OCI-LY7 (cell line): Measurements from ENCODE around the gene CEP170B. TPM values are rescaled to one million over a fixed set of nuclear protein-coding genes. Genes with fewer than 3 reads are reported as not detected.

Experiments used
- BruUV-seq: library from RNA; stranded (reverse); fragments of 400-500 nt; replicated peaks from 2 replicates; lab custom pipeline; 2021; lab: Mats Ljungman, UMichigan
- CTCF ChIA-PET: fragments of 300-600 bp; sonication (Branson Sonifier 250); formaldehyde crosslinking; loops from one replicate; lab custom pipeline; 2022; ENCODE audit warnings: antibody characterized with exemption; ENCODE audit not compliant: unreplicated experiment; lab: Charles Lee
- POLR2A ChIA-PET: fragments of 300-600 bp; sonication (Branson Sonifier 250); formaldehyde crosslinking; loops from one replicate; lab custom pipeline; 2022; ENCODE audit warnings: antibody characterized with exemption; lab: Charles Lee
- DNase-seq: peaks from one replicate; pipeline ENCODE4 v3.0.0-alpha.2; 2015; ENCODE audit warnings: low spot score
- H2AFZ ChIP-seq: fragments of 200-600 bp; sonication (generic), shearing (Covaris generic); 2 replicates; pipeline ENCODE4 v1.6.1; 2014; ENCODE audit warnings: mild to moderate bottlenecking, antibody characterized with exemption, low read length, moderate library complexity
- H3K27ac ChIP-seq: fragments of 200-600 bp; sonication (generic); 2 replicates; pipeline ENCODE4 v1.5.1; 2014; ENCODE audit warnings: mixed run types, low read depth, mild to moderate bottlenecking, moderate library complexity, low read length, inconsistent platforms; ENCODE audit not compliant: poor library complexity, severe bottlenecking
- H3K36me3 ChIP-seq: fragments of 200-600 bp; sonication (generic); 2 replicates; pipeline ENCODE4 v1.6.1; 2014; ENCODE audit warnings: mild to moderate bottlenecking, antibody characterized with exemption, low read length, moderate library complexity, mixed read lengths; ENCODE audit not compliant: insufficient read depth
- H3K4me1 ChIP-seq: fragments of 200-600 bp; sonication (generic); 2 replicates; pipeline ENCODE4 v1.5.1; 2014; ENCODE audit warnings: mild to moderate bottlenecking, low read length; ENCODE audit not compliant: insufficient read depth, poor library complexity, severe bottlenecking
- H3K4me2 ChIP-seq: fragments of 200-600 bp; sonication (generic); 2 replicates; pipeline ENCODE4 v1.6.1; 2014; ENCODE audit warnings: mild to moderate bottlenecking, low read length
- H3K4me3 ChIP-seq: fragments of 200-600 bp; sonication (generic); 2 replicates; pipeline ENCODE4 v1.5.1; 2014; ENCODE audit warnings: mild to moderate bottlenecking, low read depth, low read length; ENCODE audit not compliant: poor library complexity, severe bottlenecking
- H3K79me2 ChIP-seq: fragments of 200-600 bp; sonication (generic); 2 replicates; pipeline ENCODE4 v1.6.1; 2016; ENCODE audit warnings: low read depth, mild to moderate bottlenecking, low read length, moderate library complexity, mixed read lengths; ENCODE audit not compliant: insufficient read depth
- H3K9me2 ChIP-seq: fragments of 200-600 bp; sonication (generic); 2 replicates; pipeline ENCODE4 v1.6.1; 2016; ENCODE audit warnings: mild to moderate bottlenecking, low read length, mixed read lengths; ENCODE audit not compliant: insufficient read depth
- H3K9me3 ChIP-seq: fragments of 200-600 bp; sonication (generic); 2 replicates; pipeline ENCODE4 v1.6.1; 2014; ENCODE audit warnings: mild to moderate bottlenecking, mixed run types, low read length, mixed read lengths
- H4K20me1 ChIP-seq: fragments of 200-600 bp; sonication (generic); 2 replicates; pipeline ENCODE4 v1.6.1; 2014; ENCODE audit warnings: mild to moderate bottlenecking, antibody characterized with exemption, low read length, moderate library complexity, mixed read lengths; ENCODE audit not compliant: insufficient read depth
- CTCF ChIP-seq: fragments of 200-600 bp; sonication (generic); conservative IDR thresholded peaks from 2 replicates; pipeline ENCODE4 v1.5.1; 2014; ENCODE audit warnings: mild to moderate bottlenecking, antibody characterized with exemption, low read length, moderate library complexity, mixed read lengths
- EZH2phosphoT487 ChIP-seq: fragments of 200-600 bp; sonication (generic); IDR thresholded peaks from 2 replicates; pipeline ENCODE4 v1.6.1; 2018; ENCODE audit warnings: low read depth, borderline replicate concordance, mild to moderate bottlenecking, mixed run types, antibody characterized with exemption, low read length, moderate library complexity, mixed read lengths
- intact Hi-C: fragments of 100-400 bp; cut with micrococcal nuclease; formaldehyde crosslinking; loops from one replicate; pipeline ENCODE4 v1.10.0; 2022; ENCODE audit not compliant: unreplicated experiment
- total RNA-seq, 2 experiments: library from RNA; depleted of rRNA in 1 of 2; stranded (reverse); fragments of >200 nt in 1 of 2; shearing (Covaris generic) in 1 of 2; gene quantifications; 2 replicates each; pipeline ENCODE4 v1.2.3, GENCODE V29; 2014 to 2022

The CEP170B gene
- total RNA-seq, 2 experiments from 2014 or later, result 0.10 to 0.16 TPM

GRCh38 chr14:104843442-104844305 lies 21.4 kb upstream of the CEP170B start:
- no peaks in the 10 kb centered on the region for H3K9me3 ChIP-seq
- H3K4me2 ChIP-seq, result no peak overlapping the region
- ChIA-PET POLR2A (no interaction called here), CTCF (no interaction called here)
- intact Hi-C loops, result no loop called here
- no peaks in the 10 kb centered on the region for H3K9me2 ChIP-seq
- DNase-seq, result no peak
- H3K27ac ChIP-seq, result no peak overlapping the region
- TF ChIP-seq EZH2phosphoT487, result no peak
- TF ChIP-seq CTCF, result no peak
- no peaks in the 10 kb centered on the region for H3K36me3 ChIP-seq
- H3K4me3 ChIP-seq, result no peak overlapping the region
- BruUV-seq, result no TSS peak
- H2AFZ ChIP-seq, result no peak overlapping the region
- H3K79me2 ChIP-seq, result no peaks in the 10 kb centered on the region
- no peaks in the 10 kb centered on the region for H4K20me1 ChIP-seq
- H3K4me1 ChIP-seq, result no peaks in the 10 kb centered on the region

GRCh38 chr14:104844306-104845032 lies 20.6 kb upstream of the CEP170B start:
- Histone ChIP-seq H3K4me3 (no peak overlapping the region), H4K20me1 (no peaks in the 10 kb centered on the region), H3K36me3 (no peaks in the 10 kb centered on the region), H3K4me1 (no peaks in the 10 kb centered on the region), H3K9me2 (no peaks in the 10 kb centered on the region), H3K9me3 (no peaks in the 10 kb centered on the region), H2AFZ (no peak overlapping the region), H3K27ac (no peak overlapping the region), H3K79me2 (no peaks in the 10 kb centered on the region), H3K4me2 (no peak overlapping the region)
- BruUV-seq, result no TSS peak
- intact Hi-C loops, result no loop called here
- no peak for DNase-seq
- POLR2A ChIA-PET, result no interaction called here
- TF ChIP-seq EZH2phosphoT487, result no peak
- no peak for TF ChIP-seq CTCF
- CTCF ChIA-PET, result interaction anchor here (0.5 kb wide), 1 partner anchor 36 kb away, joined by 4 read pairs; no protein-coding TSS in a partner anchor
